GM21723 (cell line): ENCODE measurements around the gene OVOL2.
"Not testable (repeated sequence)": the region's sequence is repeated elsewhere in the genome, so short reads cannot be mapped to it uniquely, and the experiment has no call there.

Experiments used
- ATAC-seq: cut with Tn5 transposase; IDR thresholded peaks from one replicate; pipeline ENCODE4 v1.9.1; 2021; ENCODE audit warnings: mild to moderate bottlenecking, moderate library complexity; ENCODE audit not compliant: unreplicated experiment

Gene OVOL2

GRCh38 chr20:18058661-18059467 is 1.1 kb upstream of the OVOL2 start:
- ATAC-seq, result no peak

- ATAC-seq, result no peak
These were observed 256 bp upstream of the OVOL2 start for GRCh38 chr20:18057994-18058349.

- no peak for ATAC-seq
These were observed 1.3 kb downstream of the OVOL2 start for GRCh38 chr20:18056174-18057100.

GRCh38 chr20:18055261-18055660 is 2.5 kb downstream of the OVOL2 start:
- ATAC-seq, result no peak

GRCh38 chr20:18052856-18053255 is 4.9 kb downstream of the OVOL2 start:
- ATAC-seq, result no peak

GRCh38 chr20:18050628-18051027 is 7.1 kb downstream of the OVOL2 start:
- no peak for ATAC-seq

- ATAC-seq, result no peak
These were observed 9.5 kb downstream of the OVOL2 start for GRCh38 chr20:18048176-18048575.

GRCh38 chr20:18046535-18046934 is 11.2 kb downstream of the OVOL2 start:
- ATAC-seq, result no peak

GRCh38 chr20:18042229-18042628 is 15.5 kb downstream of the OVOL2 start:
- ATAC-seq, result no peak

- no peak for ATAC-seq
These were observed 16.3 kb downstream of the OVOL2 start for GRCh38 chr20:18041462-18041861.

- ATAC-seq, result no peak
These were observed 18.7 kb downstream of the OVOL2 start for GRCh38 chr20:18039063-18039462.

GRCh38 chr20:18034039-18034438 is 23.7 kb downstream of the OVOL2 start:
- ATAC-seq, result no peak

GRCh38 chr20:18032977-18033892 is 24.5 kb downstream of the OVOL2 start:
- ATAC-seq, result no peak

GRCh38 chr20:18031888-18032509 is 25.7 kb downstream of the OVOL2 start:
- no peak for ATAC-seq

GRCh38 chr20:18031050-18031449 is 26.7 kb downstream of the OVOL2 start:
- no peak for ATAC-seq

- no peak for ATAC-seq
These were observed 27.7 kb downstream of the OVOL2 start for GRCh38 chr20:18030020-18030419.

GRCh38 chr20:18027011-18027410 is 30.7 kb downstream of the OVOL2 start:
- not testable (repeated sequence) for ATAC-seq

- ATAC-seq, result no peak
These were observed 33.0 kb downstream of the OVOL2 start for GRCh38 chr20:18024606-18025127.

- no peak for ATAC-seq
These were observed 36.8 kb downstream of the OVOL2 start for GRCh38 chr20:18020931-18021330.

GRCh38 chr20:18019068-18019467 is 38.6 kb downstream of the OVOL2 start:
- no peak for ATAC-seq
